Activated naive CD8-positive, alpha-beta T cell treated with anti-CD3 and anti-CD28 coated beads, Interleukin-2, amount 50 U/mL, for 24 hours (primary cell): ENCODE measurements around the gene RIOX2.
"Not testable (repeated sequence)": the region's sequence is repeated elsewhere in the genome, so short reads cannot be mapped to it uniquely, and the experiment has no call there.

Experiments
- ATAC-seq: fragments of 150-1000 bp; cut with Tn5 transposase; one replicate; pipeline ENCODE4 v1.10.0; 2021
- DNase-seq: peaks from one replicate; pipeline ENCODE4 v3.0.0; 2021
- H3K27ac Mint-ChIP-seq: one replicate; pipeline ENCODE4 v1.8.0; 2021; ENCODE audit warnings: mild to moderate bottlenecking, mixed read lengths
- H3K27me3 Mint-ChIP-seq: one replicate; pipeline ENCODE4 v1.8.0; 2021; ENCODE audit warnings: mixed read lengths
- H3K36me3 Mint-ChIP-seq: one replicate; pipeline ENCODE4 v1.8.0; 2021; ENCODE audit warnings: low read depth, mixed read lengths
- H3K4me1 Mint-ChIP-seq: one replicate; pipeline ENCODE4 v1.8.0; 2021; ENCODE audit warnings: mixed read lengths
- H3K4me3 Mint-ChIP-seq: one replicate; pipeline ENCODE4 v1.8.0; 2021; ENCODE audit warnings: mild to moderate bottlenecking, moderate library complexity, mixed read lengths
- H3K9me3 Mint-ChIP-seq: one replicate; pipeline ENCODE4 v1.8.0; 2021; ENCODE audit warnings: mixed read lengths

The RIOX2 gene

GRCh38 chr3:97930018-97930417, 42.2 kb downstream of the RIOX2 start:
- DNase-seq (no peak), ATAC-seq (no peak)
- Mint-ChIP-seq H3K27ac (no peak overlapping the region), H3K27me3 (no peaks in the 10 kb centered on the region), H3K9me3 (no peaks in the 10 kb centered on the region), H3K36me3 (peaks cover 3% of the 10 kb centered on the region), H3K4me1 (peaks cover 3% of the 10 kb centered on the region), H3K4me3 (no peak overlapping the region)

DNA sequence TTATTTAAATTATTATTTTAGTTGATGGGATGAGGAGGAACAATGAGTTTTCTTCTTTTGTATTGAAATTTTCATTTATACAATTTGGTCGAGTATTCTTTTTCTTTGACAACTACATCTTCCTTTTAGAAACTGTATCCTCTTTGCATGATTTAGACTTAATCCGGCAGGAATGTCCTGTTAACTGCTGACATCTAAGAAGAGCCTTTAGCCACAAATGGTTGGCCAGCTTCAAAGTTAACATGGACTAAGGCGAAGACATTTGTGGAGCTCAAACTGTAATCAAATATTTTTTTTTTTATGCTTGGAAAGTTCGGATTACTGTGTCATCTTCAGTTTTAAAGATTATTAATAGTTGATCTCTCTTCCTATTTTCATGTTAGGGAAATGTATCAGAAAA, 43.2 kb downstream of the RIOX2 start:
- no peak overlapping the region for H3K27ac Mint-ChIP-seq
- no peak overlapping the region for H3K4me3 Mint-ChIP-seq
- no peaks in the 10 kb centered on the region for H3K9me3 Mint-ChIP-seq
- no peaks in the 10 kb centered on the region for H3K27me3 Mint-ChIP-seq
- H3K36me3 Mint-ChIP-seq: peaks cover 7% of the 10 kb centered on the region
- H3K4me1 Mint-ChIP-seq: no peaks in the 10 kb centered on the region
- no peak for ATAC-seq
- no peak for DNase-seq

- peaks cover 13% of the 10 kb centered on the region for H3K36me3 Mint-ChIP-seq
- ATAC-seq: no peak
- DNase-seq: no peak
- no peak overlapping the region for H3K27ac Mint-ChIP-seq
- no peaks in the 10 kb centered on the region for H3K9me3 Mint-ChIP-seq
- no peak overlapping the region for H3K4me3 Mint-ChIP-seq
- H3K4me1 Mint-ChIP-seq: no peaks in the 10 kb centered on the region
- no peaks in the 10 kb centered on the region for H3K27me3 Mint-ChIP-seq
Observed at GRCh38 chr3:97927704-97928103, 44.5 kb downstream of the RIOX2 start.

DNA sequence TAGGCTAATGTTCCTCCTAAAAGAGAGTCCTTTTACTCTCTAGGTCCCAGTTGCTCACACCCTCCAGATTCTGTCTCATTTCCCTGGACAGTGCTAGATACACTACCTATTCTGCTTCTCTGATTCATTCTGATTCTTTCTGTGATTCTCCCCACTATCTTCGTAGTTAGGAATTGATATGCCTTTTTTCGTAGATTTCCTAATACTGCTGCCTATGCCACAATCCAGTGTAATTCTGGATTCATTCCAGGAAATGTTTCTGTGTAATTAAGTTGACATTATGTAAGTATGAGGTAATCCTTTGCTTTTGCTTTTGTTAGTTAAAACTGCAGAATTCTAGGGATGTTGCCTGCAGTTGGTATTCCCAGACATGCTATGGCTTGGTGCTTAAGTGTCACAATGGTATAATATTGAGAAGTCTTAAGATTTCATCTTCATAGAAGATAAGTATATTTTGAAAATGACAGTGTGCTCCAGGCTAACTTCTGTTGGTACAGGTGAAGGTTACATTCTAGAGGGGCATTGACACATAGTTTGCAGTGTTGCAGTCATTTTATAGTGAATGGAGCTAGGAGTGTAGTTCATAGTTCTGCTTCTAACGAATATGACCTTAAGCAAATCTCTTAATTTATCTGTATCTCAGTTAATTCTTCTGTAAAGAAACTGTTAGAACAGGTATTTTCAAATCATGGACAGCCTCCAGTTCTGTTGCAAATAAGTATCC, 54.3 kb downstream of the RIOX2 start:
- ATAC-seq (no peak), DNase-seq (no peak)
- Mint-ChIP-seq H3K36me3 (peaks cover 30% of the 10 kb centered on the region), H3K4me1 (no peaks in the 10 kb centered on the region), H3K27ac (no peak overlapping the region), H3K4me3 (no peak overlapping the region), H3K27me3 (no peaks in the 10 kb centered on the region), H3K9me3 (no peaks in the 10 kb centered on the region)

DNA sequence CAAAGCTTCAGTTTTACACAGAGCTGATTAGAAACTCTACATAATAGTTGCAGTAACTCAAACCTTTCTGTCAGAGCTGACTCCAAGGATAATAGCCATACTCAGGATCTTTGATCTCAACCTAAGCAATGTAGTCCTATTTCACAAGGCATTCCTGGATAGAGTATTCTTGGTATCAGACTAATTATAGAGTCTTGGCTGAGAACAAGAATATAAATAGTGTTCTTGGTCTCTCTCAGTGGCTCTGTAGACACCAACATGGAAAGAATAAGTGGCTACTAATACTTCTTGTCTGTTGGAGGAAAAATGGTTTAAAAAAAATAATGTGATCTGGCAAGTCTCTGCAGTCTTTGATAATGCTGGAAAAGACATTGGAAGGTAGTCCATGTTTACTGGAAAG, 55.7 kb downstream of the RIOX2 start:
- H3K27me3 Mint-ChIP-seq: no peaks in the 10 kb centered on the region
- H3K4me3 Mint-ChIP-seq: no peak overlapping the region
- peaks cover 22% of the 10 kb centered on the region for H3K36me3 Mint-ChIP-seq
- ATAC-seq (no peak), DNase-seq (no peak)
- H3K9me3 Mint-ChIP-seq: no peaks in the 10 kb centered on the region
- no peak overlapping the region for H3K27ac Mint-ChIP-seq
- peaks cover 2% of the 10 kb centered on the region for H3K4me1 Mint-ChIP-seq

DNA sequence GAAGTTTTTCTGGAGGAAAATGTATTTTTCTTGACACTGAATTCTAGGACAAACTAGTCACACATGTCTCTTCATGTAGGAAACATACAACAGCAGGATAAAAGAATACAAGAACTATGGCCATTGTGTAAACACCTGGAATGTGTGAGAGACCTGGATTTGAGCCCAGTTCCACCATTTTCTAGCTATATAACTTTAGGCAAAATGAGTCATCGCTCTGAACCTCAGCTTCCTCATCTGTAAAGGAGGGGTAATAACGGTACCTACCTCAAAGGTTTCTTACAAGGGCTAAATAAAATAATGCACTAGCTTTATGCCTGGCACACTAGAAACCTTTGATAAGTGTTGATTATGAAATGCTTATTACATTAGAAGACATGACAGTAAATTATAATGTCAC, 57.8 kb downstream of the RIOX2 start:
- no peak for ATAC-seq
- Mint-ChIP-seq H3K27me3 (no peaks in the 10 kb centered on the region), H3K27ac (no peak overlapping the region), H3K4me1 (peaks cover 17% of the 10 kb centered on the region), H3K4me3 (no peak overlapping the region), H3K9me3 (no peaks in the 10 kb centered on the region), H3K36me3 (peaks cover 15% of the 10 kb centered on the region)
- DNase-seq: no peak

DNA sequence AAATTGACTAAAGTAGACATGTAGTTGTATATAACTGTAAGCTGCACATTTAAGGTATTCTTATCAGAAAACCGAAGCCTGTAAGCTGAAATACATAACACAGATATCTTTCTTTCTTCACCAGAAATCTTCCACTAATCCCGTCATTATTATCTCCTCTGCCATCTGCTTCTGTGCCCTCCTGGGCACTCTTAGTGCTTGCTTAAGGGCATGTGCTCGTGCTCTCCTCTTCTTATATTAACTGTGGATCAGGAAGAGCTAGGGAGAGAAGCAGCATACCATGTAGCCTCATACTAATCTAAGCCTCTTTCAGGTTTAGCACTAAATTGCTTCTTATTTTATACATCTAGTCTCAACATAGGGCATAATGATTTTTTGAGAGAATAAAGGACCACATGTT, 60.8 kb downstream of the RIOX2 start:
- peaks cover 4% of the 10 kb centered on the region for H3K36me3 Mint-ChIP-seq
- no peak for ATAC-seq
- no peaks in the 10 kb centered on the region for H3K9me3 Mint-ChIP-seq
- DNase-seq: no peak
- no peak overlapping the region for H3K27ac Mint-ChIP-seq
- no peak overlapping the region for H3K4me3 Mint-ChIP-seq
- no peaks in the 10 kb centered on the region for H3K27me3 Mint-ChIP-seq
- peaks cover 17% of the 10 kb centered on the region for H3K4me1 Mint-ChIP-seq

GRCh38 chr3:97910931-97911351, 61.3 kb downstream of the RIOX2 start:
- DNase-seq: no peak

GRCh38 chr3:97910236-97910831, 61.9 kb downstream of the RIOX2 start:
- H3K36me3 Mint-ChIP-seq, H3K9me3 Mint-ChIP-seq, DNase-seq, H3K27me3 Mint-ChIP-seq, ATAC-seq: not testable (repeated sequence)
- Mint-ChIP-seq H3K4me3 (peak overlapping the region; percentile 69), H3K27ac (peak overlapping the region; percentile 56), H3K4me1 (peaks cover 17% of the 10 kb centered on the region)

More at GRCh38 chr3:97910931-97911351, 61.3 kb downstream of the RIOX2 start:
- no peaks in the 10 kb centered on the region for H3K9me3 Mint-ChIP-seq
- H3K27ac Mint-ChIP-seq: peak overlapping the region; percentile 56
- peak overlapping the region; percentile 69 for H3K4me3 Mint-ChIP-seq
- ATAC-seq: peak; percentile 43
- H3K27me3 Mint-ChIP-seq: no peaks in the 10 kb centered on the region
- peaks cover 4% of the 10 kb centered on the region for H3K36me3 Mint-ChIP-seq
- H3K4me1 Mint-ChIP-seq: peaks cover 17% of the 10 kb centered on the region

- not testable (repeated sequence) for H3K36me3 Mint-ChIP-seq, ATAC-seq, H3K9me3 Mint-ChIP-seq, H3K27ac Mint-ChIP-seq, DNase-seq, H3K27me3 Mint-ChIP-seq, H3K4me3 Mint-ChIP-seq
- H3K4me1 Mint-ChIP-seq: peaks cover 17% of the 10 kb centered on the region
Observed at GRCh38 chr3:97909830-97910229, 62.4 kb downstream of the RIOX2 start.

DNA sequence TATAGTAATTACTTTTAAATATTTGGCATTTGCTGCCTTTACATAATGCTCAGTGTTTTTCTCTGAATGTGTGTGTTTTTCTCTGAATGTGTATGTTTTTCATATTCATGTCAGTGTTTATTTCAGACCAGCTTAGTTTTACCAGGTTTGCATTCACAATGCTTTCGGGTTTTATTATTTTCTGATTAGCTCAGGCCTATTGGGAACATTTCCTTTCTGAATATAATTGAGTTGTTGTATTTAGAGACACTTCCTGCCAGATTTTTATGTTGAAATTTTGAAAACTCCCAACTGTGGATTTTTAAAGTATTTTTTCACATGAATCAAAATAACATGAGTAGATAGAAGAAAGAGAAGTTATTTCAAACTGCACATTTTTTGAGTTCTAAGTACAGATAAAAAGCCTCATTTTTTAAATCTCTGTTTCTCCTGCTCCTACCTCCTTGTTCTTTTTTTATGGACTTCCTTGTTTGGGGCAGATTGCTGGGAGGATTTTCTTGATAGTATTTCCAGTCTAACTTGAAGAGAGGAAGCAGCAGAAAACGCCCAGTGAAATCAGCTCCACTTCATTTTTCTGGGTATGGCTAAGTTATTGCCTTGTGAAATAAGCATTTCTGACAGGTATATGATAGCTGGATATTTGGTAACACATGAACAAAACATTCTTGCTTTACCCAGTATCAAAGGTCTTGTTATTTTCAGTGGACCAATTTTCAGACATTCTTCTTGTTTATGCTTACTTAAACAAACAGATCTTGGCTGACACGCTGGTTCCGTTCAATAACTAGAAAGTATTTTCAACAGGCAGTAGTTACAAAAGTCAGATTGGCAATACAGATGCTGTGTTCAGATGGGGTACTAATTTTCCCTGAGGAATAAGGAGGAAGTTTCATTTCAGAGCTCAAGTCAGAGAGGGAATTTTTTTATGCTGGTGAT, 70.7 kb downstream of the RIOX2 start:
- DNase-seq (no peak), ATAC-seq (no peak)
- Mint-ChIP-seq H3K36me3 (peaks cover 8% of the 10 kb centered on the region), H3K4me3 (no peak overlapping the region), H3K4me1 (peaks cover 1% of the 10 kb centered on the region), H3K27ac (no peak overlapping the region), H3K9me3 (no peaks in the 10 kb centered on the region), H3K27me3 (no peaks in the 10 kb centered on the region)

GRCh38 chr3:97899331-97899730, 72.9 kb downstream of the RIOX2 start:
- no peak for ATAC-seq
- H3K27ac Mint-ChIP-seq: no peak overlapping the region
- DNase-seq: no peak
- H3K36me3 Mint-ChIP-seq: peaks cover 8% of the 10 kb centered on the region
- H3K9me3 Mint-ChIP-seq: no peaks in the 10 kb centered on the region
- H3K27me3 Mint-ChIP-seq: no peaks in the 10 kb centered on the region
- H3K4me3 Mint-ChIP-seq: no peak overlapping the region
- peaks cover 1% of the 10 kb centered on the region for H3K4me1 Mint-ChIP-seq

GRCh38 chr3:97896547-97896946, 75.7 kb downstream of the RIOX2 start:
- Mint-ChIP-seq H3K27me3 (no peaks in the 10 kb centered on the region), H3K36me3 (peaks cover 13% of the 10 kb centered on the region), H3K9me3 (no peaks in the 10 kb centered on the region), H3K4me1 (peaks cover 1% of the 10 kb centered on the region), H3K27ac (no peak overlapping the region), H3K4me3 (no peak overlapping the region)
- ATAC-seq: no peak
- DNase-seq: no peak

GRCh38 chr3:97896129-97896528, 76.1 kb downstream of the RIOX2 start:
- Mint-ChIP-seq H3K4me3 (no peak overlapping the region), H3K27ac (no peak overlapping the region), H3K9me3 (no peaks in the 10 kb centered on the region), H3K27me3 (no peaks in the 10 kb centered on the region), H3K4me1 (no peaks in the 10 kb centered on the region), H3K36me3 (peaks cover 13% of the 10 kb centered on the region)
- no peak for DNase-seq
- no peak for ATAC-seq

DNA sequence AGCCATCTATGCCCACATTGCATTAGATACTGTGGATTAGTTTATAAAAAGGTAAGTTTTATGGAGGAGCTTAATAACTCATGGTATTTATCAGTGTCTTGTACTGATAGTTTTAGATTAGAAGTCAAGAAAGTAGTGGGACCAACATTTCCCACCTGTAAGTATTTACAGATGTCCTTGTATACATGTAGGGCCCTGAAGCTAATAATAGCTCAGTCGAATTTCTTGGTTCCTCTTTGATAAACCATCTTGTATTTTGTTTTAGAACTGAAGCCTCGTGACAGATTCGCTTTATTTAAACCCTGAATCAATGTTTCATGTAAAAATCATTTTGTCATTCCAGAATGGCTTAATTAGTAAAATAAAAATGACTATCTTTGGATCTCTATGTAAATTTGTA, 77.0 kb downstream of the RIOX2 start:
- no peak for ATAC-seq
- H3K27ac Mint-ChIP-seq: no peak overlapping the region
- no peak overlapping the region for H3K4me3 Mint-ChIP-seq
- H3K36me3 Mint-ChIP-seq: peaks cover 9% of the 10 kb centered on the region
- no peaks in the 10 kb centered on the region for H3K9me3 Mint-ChIP-seq
- no peaks in the 10 kb centered on the region for H3K27me3 Mint-ChIP-seq
- DNase-seq: no peak
- no peaks in the 10 kb centered on the region for H3K4me1 Mint-ChIP-seq
